ENCODE results near the gene DDI2. TPM values are rescaled to one million over a fixed set of nuclear protein-coding genes. Genes with fewer than 3 reads are reported as not detected.
"Not testable (repeated sequence)": the region's sequence is repeated elsewhere in the genome, so short reads cannot be mapped to it uniquely, and the experiment has no call there.

The DDI2 gene
- polyA plus RNA-seq, 4 donors: 18.4 to 22.2 (median 19.4) TPM

- not testable (repeated sequence) for DNase-seq (ENCODE audit: low read depth in 4 of 4, low spot score in 3 of 4)
Measured at GRCh38 chr1:15604400-15604799, 12.9 kb upstream of the DDI2 start.

DNA sequence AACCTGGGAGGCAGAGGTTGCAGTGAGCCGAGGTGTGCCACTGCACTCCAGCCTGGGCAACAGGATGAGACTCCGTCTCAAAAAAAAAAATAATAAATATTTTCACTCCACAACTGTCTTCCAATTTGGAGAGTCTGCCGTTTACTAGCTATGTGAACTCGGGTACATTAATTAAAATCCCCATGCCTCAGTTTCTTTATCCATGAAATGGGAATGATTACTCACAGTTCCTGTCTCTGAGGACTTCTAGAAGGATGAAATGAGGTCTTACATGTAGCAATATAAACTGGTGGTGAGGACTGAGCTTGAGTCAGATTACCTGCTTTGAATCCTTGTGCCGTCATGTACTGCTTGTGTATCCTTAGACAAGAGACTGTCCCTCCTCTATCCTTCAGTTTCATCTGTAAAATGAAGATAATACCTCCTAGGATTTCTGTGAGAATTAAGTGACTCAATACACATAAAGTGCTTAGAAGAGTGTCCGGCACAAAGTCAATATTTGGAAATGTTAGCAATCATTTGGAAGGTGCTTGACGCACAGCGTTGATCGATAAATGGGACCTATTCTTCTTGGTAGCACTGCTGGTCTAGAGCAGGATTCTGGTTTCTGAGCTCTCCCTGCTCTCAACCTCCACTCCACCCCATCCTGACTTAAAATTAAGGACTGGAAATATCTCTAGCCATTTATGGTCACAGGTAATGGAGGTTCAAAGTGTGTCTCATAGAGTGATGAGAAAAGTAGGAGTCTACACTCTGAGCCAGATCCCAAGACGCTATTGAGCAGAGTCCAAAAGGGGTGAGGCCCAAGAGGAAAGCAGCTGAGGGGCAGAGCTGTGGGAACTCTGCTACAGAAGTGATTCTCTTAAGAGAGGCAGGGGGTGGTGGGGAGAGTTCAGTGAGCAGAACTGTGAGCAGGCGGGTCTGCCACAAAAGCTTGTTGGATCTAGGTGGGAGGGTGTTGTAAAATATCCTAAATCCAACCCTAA, 11.6 kb upstream of the DDI2 start:
- no peak for DNase-seq (ENCODE audit: low read depth in 4 of 4, low spot score in 3 of 4)

DNA sequence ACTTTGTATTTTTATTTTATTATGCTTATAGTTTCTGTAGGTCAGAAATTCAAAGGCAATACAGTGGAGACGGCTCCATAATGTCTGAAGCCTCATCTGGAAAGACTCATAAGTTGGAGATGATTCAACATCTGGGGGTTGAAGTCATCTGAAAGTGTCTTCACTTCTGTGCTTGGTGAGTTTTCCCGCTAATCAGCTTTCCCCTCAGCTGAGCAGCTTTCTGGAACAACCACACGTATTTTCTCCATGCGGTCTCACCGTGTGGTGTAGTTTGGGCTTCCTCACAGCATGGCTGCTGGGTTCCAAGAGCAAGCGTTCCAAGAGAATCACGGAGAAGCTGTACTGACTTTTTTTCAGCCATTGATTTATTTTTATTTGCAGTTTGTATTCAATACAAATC, 7.6 kb upstream of the DDI2 start:
- no peak for DNase-seq (ENCODE audit: low read depth in 4 of 4, low spot score in 3 of 4)

- DNase-seq (ENCODE audit: low read depth in 4 of 4, low spot score in 3 of 4): no peak
Measured at GRCh38 chr1:15610167-15610566, 7.1 kb upstream of the DDI2 start.

GRCh38 chr1:15616373-15617172, 685 bp upstream of the DDI2 start:
- DNase-seq (ENCODE audit: low read depth in 4 of 4, low spot score in 3 of 4): no peak

DNA sequence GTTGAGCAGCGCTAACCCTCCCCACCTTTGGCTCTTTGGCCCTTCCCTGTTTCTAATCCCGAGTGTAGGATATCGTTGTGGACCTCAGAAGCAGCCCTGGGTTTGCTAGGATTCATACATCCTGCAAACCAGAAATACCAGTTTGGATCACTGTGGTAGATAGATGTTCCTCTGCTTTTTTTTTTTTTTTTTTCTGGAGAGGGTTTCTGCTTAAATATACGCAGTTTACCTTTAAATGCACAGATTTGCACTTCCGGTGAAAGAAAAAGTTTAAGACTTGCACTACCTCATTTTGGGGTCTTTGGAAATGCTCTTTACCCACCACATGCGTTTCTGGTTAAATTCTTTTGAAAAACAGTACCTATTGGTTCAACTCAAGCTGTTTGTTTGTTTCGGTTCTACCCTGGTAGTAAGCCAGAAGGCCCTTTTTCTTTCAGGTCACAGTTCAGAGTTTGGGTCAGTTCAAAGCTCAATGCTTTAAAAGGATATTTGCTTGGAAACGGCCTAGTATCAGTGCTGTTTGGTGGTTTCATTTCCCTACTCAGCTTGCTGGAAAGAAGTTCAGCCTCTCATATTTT, 908 bp downstream of the DDI2 start:
- DNase-seq (ENCODE audit: low read depth in 4 of 4, low spot score in 3 of 4): no peak

DNA sequence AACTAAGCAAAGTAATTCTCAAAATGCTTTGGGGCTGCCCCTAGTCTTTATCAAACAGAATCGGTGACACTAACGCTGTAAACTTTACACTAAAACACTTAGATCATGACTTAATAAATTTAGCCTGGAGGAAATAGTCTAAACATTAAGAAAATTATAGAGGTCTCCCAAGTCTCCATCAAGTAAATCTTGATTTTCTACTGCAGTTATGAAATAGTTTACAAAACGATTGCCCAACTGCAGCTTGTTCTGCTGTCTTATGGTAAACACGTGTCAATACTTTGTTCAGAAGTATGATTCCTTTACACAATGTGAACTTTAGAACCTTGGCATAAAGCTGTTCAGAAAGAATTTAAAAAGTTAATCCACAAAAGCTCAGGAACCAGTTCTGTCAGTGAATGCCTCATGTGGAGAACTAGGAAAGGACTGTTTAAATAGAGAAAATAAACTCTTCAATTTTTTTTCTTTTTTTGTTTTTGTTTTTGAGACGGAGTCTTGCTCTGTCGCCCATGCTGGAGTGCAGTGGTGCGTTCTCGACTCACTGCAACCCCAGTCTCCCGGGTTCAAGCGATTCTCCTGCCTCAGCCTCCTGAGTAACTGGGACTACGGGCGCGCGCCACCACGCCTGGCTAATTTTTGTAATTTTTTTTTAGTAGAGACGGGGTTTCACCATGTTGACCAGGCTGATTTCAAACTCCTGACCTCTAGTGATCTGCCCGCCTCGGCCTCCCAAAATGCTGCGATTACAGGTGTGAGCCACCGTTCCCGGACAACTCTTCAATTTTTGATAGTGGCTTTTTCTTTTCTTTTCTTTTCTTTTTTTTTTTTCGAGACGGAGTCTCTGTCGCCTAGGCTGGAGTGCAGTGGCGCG, 1.6 kb downstream of the DDI2 start:
- no peak for DNase-seq (ENCODE audit: low read depth in 4 of 4, low spot score in 3 of 4)

GRCh38 chr1:15620155-15620545, 2.9 kb downstream of the DDI2 start:
- no peak for DNase-seq (ENCODE audit: low read depth in 4 of 4, low spot score in 3 of 4)

- no peak for DNase-seq (ENCODE audit: low read depth in 4 of 4, low spot score in 3 of 4)
Measured at GRCh38 chr1:15620902-15621682, 3.8 kb downstream of the DDI2 start.

- no peak for DNase-seq (ENCODE audit: low read depth in 4 of 4, low spot score in 3 of 4)
Measured at GRCh38 chr1:15621975-15622374, 4.7 kb downstream of the DDI2 start.

- DNase-seq (ENCODE audit: low read depth in 4 of 4, low spot score in 3 of 4): no peak
Measured at GRCh38 chr1:15622712-15623373, 5.6 kb downstream of the DDI2 start.

GRCh38 chr1:15623435-15623834, 6.2 kb downstream of the DDI2 start:
- no peak for DNase-seq (ENCODE audit: low read depth in 4 of 4, low spot score in 3 of 4)

GRCh38 chr1:15624133-15624714, 7.0 kb downstream of the DDI2 start:
- DNase-seq (ENCODE audit: low read depth in 4 of 4, low spot score in 3 of 4): no peak

DNA sequence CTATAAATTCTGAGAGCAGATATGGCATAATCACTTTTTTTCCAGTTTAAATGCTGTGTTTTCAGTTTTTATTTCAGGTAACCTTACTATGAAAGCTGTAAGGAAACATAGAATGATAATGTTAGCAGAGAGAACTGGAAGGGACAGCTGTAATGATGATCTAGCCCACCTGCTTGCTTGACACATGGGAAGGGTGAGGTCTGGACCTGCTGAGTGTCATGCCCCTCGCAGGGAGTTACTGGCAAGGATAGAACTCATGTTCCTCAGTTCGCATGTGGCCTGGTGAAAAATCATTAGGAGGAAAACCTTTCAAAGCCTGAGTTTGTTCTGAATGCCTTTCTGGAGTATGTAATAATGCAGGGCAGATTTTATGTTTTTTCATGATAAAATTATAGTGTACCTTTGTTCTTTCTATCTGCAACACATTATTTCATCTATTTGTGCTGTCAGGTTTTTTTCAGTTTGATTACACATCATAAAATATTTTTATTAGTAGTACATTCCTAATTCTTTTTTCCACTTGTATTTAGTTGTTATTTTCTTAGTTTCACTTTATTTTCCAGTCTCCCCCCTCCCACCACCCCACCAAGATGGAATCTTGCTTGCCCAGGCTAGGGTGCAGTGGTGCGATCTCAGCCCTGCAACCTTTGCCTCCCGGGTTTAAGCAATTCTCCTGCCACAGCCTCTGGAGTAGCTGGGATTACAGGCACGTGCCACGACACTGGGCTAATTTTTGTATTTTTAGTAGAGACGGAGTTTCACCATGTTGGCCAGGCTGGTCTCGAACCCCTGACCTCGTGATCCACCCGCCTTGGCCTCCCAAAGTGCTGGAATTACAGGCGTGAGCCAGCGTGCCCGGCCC, 8.0 kb downstream of the DDI2 start:
- no peak for DNase-seq (ENCODE audit: low read depth in 4 of 4, low spot score in 3 of 4)

- DNase-seq (ENCODE audit: low read depth in 4 of 4, low spot score in 3 of 4): no peak
Measured at GRCh38 chr1:15626269-15626950, 9.2 kb downstream of the DDI2 start.

DNA sequence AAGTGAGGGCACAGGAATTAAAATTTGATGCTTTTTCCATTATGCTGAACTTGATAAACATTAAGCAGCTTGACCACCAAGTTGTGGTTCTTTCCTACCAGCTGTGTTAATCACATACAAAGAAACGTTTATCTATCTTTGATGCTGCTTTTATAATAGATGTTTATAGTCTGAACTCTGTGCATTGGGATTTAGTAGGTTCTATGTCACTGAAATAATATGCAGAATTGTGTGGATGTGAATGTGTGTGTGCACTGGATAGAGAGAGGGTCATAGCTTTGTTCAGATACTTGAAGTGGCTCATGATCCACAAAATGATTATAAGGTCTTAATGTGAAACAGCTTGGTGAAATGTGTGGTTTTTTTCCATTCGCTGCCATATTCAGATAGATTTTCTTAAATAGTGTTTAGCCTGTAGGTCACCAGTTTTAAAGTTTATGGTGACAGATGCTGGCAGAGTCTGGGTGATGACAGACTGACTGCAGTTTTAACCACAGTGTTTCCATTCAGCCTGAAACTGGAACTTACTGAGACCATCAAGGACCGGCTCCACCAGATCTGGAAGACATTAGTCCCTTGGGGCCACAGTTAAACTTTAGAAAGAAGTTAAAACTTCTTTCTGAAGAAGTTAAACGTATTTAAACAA, 10.2 kb downstream of the DDI2 start:
- no peak for DNase-seq (ENCODE audit: low read depth in 4 of 4, low spot score in 3 of 4)

- DNase-seq (ENCODE audit: low read depth in 4 of 4, low spot score in 3 of 4): no peak
Measured at GRCh38 chr1:15628003-15628402, 10.7 kb downstream of the DDI2 start.

Data from right renal pelvis (tissue), 4 donors.